ENCODE measurements around the gene SPARCL1.

Gene SPARCL1

GRCh38 chr4:87557348-87557747 is 28.2 kb upstream of the SPARCL1 start:
- Histone ChIP-seq H3K9me3 (ENCODE audit: insufficient read depth, low read depth, low read length) (no peaks in the 10 kb centered on the region), H3K4me3 (ENCODE audit: low read length) (no peak overlapping the region), H3K4me1 (ENCODE audit: insufficient read depth, low read length) (no peaks in the 10 kb centered on the region; the same call in 1 of the 2 replicates), H3K9ac (ENCODE audit: low read depth, low read length) (no peak overlapping the region), H3K27ac (ENCODE audit: low read length) (no peak overlapping the region), H3K27me3 (ENCODE audit: insufficient read depth, low read length) (no peaks in the 10 kb centered on the region), H3K36me3 (ENCODE audit: insufficient read depth, low read depth, low read length) (no peaks in the 10 kb centered on the region)

- H3K27ac ChIP-seq (ENCODE audit: low read length), result no peak overlapping the region
- no peaks in the 10 kb centered on the region for H3K9me3 ChIP-seq (ENCODE audit: insufficient read depth, low read depth, low read length)
- no peaks in the 10 kb centered on the region; the same call in 1 of the 2 replicates for H3K4me1 ChIP-seq (ENCODE audit: insufficient read depth, low read length)
- no peak overlapping the region for H3K9ac ChIP-seq (ENCODE audit: low read depth, low read length)
- no peaks in the 10 kb centered on the region for H3K36me3 ChIP-seq (ENCODE audit: insufficient read depth, low read depth, low read length)
- H3K4me3 ChIP-seq (ENCODE audit: low read length), result no peak overlapping the region
- H3K27me3 ChIP-seq (ENCODE audit: insufficient read depth, low read length), result no peaks in the 10 kb centered on the region
Measured at GRCh38 chr4:87555773-87556619, 26.8 kb upstream of the SPARCL1 start.

GRCh38 chr4:87553182-87553581 is 24.0 kb upstream of the SPARCL1 start:
- no peaks in the 10 kb centered on the region for H3K36me3 ChIP-seq (ENCODE audit: insufficient read depth, low read depth, low read length)
- no peak overlapping the region for H3K4me3 ChIP-seq (ENCODE audit: low read length)
- no peaks in the 10 kb centered on the region for H3K27me3 ChIP-seq (ENCODE audit: insufficient read depth, low read length)
- H3K9ac ChIP-seq (ENCODE audit: low read depth, low read length), result no peak overlapping the region
- H3K4me1 ChIP-seq (ENCODE audit: insufficient read depth, low read length), result 0 out of 2 replicates have a peak, but pooled peaks cover 3% of the 10 kb centered on the region
- no peaks in the 10 kb centered on the region for H3K9me3 ChIP-seq (ENCODE audit: insufficient read depth, low read depth, low read length)
- no peak overlapping the region for H3K27ac ChIP-seq (ENCODE audit: low read length)

- H3K27ac ChIP-seq (ENCODE audit: low read length), result no peak overlapping the region
- no peak overlapping the region for H3K9ac ChIP-seq (ENCODE audit: low read depth, low read length)
- H3K9me3 ChIP-seq (ENCODE audit: insufficient read depth, low read depth, low read length), result no peaks in the 10 kb centered on the region
- 0 out of 2 replicates have a peak, but pooled peaks cover 3% of the 10 kb centered on the region for H3K4me1 ChIP-seq (ENCODE audit: insufficient read depth, low read length)
- no peaks in the 10 kb centered on the region for H3K27me3 ChIP-seq (ENCODE audit: insufficient read depth, low read length)
- H3K4me3 ChIP-seq (ENCODE audit: low read length), result no peak overlapping the region
- H3K36me3 ChIP-seq (ENCODE audit: insufficient read depth, low read depth, low read length), result no peaks in the 10 kb centered on the region
Measured at GRCh38 chr4:87551361-87551760, 22.2 kb upstream of the SPARCL1 start.

- Histone ChIP-seq H3K4me1 (ENCODE audit: insufficient read depth, low read length) (0 out of 2 replicates have a peak, but pooled peaks cover 3% of the 10 kb centered on the region), H3K4me3 (ENCODE audit: low read length) (no peak overlapping the region), H3K9ac (ENCODE audit: low read depth, low read length) (no peak overlapping the region), H3K9me3 (ENCODE audit: insufficient read depth, low read depth, low read length) (no peaks in the 10 kb centered on the region), H3K27ac (ENCODE audit: low read length) (no peak overlapping the region), H3K27me3 (ENCODE audit: insufficient read depth, low read length) (no peaks in the 10 kb centered on the region), H3K36me3 (ENCODE audit: insufficient read depth, low read depth, low read length) (no peaks in the 10 kb centered on the region)
Measured at GRCh38 chr4:87547016-87547708, 18.0 kb upstream of the SPARCL1 start.

- no peak overlapping the region for H3K4me3 ChIP-seq (ENCODE audit: low read length)
- no peaks in the 10 kb centered on the region for H3K27me3 ChIP-seq (ENCODE audit: insufficient read depth, low read length)
- H3K36me3 ChIP-seq (ENCODE audit: insufficient read depth, low read depth, low read length), result no peaks in the 10 kb centered on the region
- H3K27ac ChIP-seq (ENCODE audit: low read length), result no peak overlapping the region
- H3K9ac ChIP-seq (ENCODE audit: low read depth, low read length), result no peak overlapping the region
- H3K9me3 ChIP-seq (ENCODE audit: insufficient read depth, low read depth, low read length), result no peaks in the 10 kb centered on the region
- H3K4me1 ChIP-seq (ENCODE audit: insufficient read depth, low read length), result 0 out of 2 replicates have a peak, but pooled peaks cover 3% of the 10 kb centered on the region
Measured at GRCh38 chr4:87545052-87545451, 15.9 kb upstream of the SPARCL1 start.

- H3K27ac ChIP-seq (ENCODE audit: low read length), result no peak overlapping the region
- H3K9me3 ChIP-seq (ENCODE audit: insufficient read depth, low read depth, low read length), result no peaks in the 10 kb centered on the region
- H3K27me3 ChIP-seq (ENCODE audit: insufficient read depth, low read length), result no peaks in the 10 kb centered on the region
- no peak overlapping the region for H3K4me3 ChIP-seq (ENCODE audit: low read length)
- no peak overlapping the region for H3K9ac ChIP-seq (ENCODE audit: low read depth, low read length)
- H3K4me1 ChIP-seq (ENCODE audit: insufficient read depth, low read length), result no peaks in the 10 kb centered on the region
- no peaks in the 10 kb centered on the region for H3K36me3 ChIP-seq (ENCODE audit: insufficient read depth, low read depth, low read length)
Measured at GRCh38 chr4:87543835-87544461, 14.8 kb upstream of the SPARCL1 start.

GRCh38 chr4:87542734-87543312 is 13.6 kb upstream of the SPARCL1 start:
- no peaks in the 10 kb centered on the region for H3K9me3 ChIP-seq (ENCODE audit: insufficient read depth, low read depth, low read length)
- no peak overlapping the region for H3K27ac ChIP-seq (ENCODE audit: low read length)

GRCh38 chr4:87541956-87542709 is 13.0 kb upstream of the SPARCL1 start:
- H3K4me3 ChIP-seq (ENCODE audit: low read length), result no peak overlapping the region
- no peaks in the 10 kb centered on the region for H3K27me3 ChIP-seq (ENCODE audit: insufficient read depth, low read length)
- no peaks in the 10 kb centered on the region for H3K36me3 ChIP-seq (ENCODE audit: insufficient read depth, low read depth, low read length)
- no peaks in the 10 kb centered on the region for H3K4me1 ChIP-seq (ENCODE audit: insufficient read depth, low read length)
- no peaks in the 10 kb centered on the region for H3K9me3 ChIP-seq (ENCODE audit: insufficient read depth, low read depth, low read length)
- no peak overlapping the region for H3K9ac ChIP-seq (ENCODE audit: low read depth, low read length)
- no peak overlapping the region for H3K27ac ChIP-seq (ENCODE audit: low read length)

More at GRCh38 chr4:87542734-87543312, 13.6 kb upstream of the SPARCL1 start:
- no peaks in the 10 kb centered on the region for H3K36me3 ChIP-seq (ENCODE audit: insufficient read depth, low read depth, low read length)
- no peaks in the 10 kb centered on the region for H3K4me1 ChIP-seq (ENCODE audit: insufficient read depth, low read length)
- no peak overlapping the region for H3K4me3 ChIP-seq (ENCODE audit: low read length)
- H3K9ac ChIP-seq (ENCODE audit: low read depth, low read length), result no peak overlapping the region
- no peaks in the 10 kb centered on the region for H3K27me3 ChIP-seq (ENCODE audit: insufficient read depth, low read length)

- Histone ChIP-seq H3K36me3 (ENCODE audit: insufficient read depth, low read depth, low read length) (no peaks in the 10 kb centered on the region), H3K9me3 (ENCODE audit: insufficient read depth, low read depth, low read length) (no peaks in the 10 kb centered on the region), H3K9ac (ENCODE audit: low read depth, low read length) (no peak overlapping the region), H3K27ac (ENCODE audit: low read length) (no peak overlapping the region), H3K27me3 (ENCODE audit: insufficient read depth, low read length) (no peaks in the 10 kb centered on the region), H3K4me3 (ENCODE audit: low read length) (no peak overlapping the region), H3K4me1 (ENCODE audit: insufficient read depth, low read length) (no peaks in the 10 kb centered on the region)
Measured at GRCh38 chr4:87541521-87541920, 12.3 kb upstream of the SPARCL1 start.
